NCI-H1930 (cell line): Measurements from ENCODE around the gene MGLL.

Experiments
- DNase-seq, 2 experiments: peaks; one replicate each; lab custom pipeline; 2025; lab: John Stamatoyannopoulos, UW

The MGLL gene

DNA sequence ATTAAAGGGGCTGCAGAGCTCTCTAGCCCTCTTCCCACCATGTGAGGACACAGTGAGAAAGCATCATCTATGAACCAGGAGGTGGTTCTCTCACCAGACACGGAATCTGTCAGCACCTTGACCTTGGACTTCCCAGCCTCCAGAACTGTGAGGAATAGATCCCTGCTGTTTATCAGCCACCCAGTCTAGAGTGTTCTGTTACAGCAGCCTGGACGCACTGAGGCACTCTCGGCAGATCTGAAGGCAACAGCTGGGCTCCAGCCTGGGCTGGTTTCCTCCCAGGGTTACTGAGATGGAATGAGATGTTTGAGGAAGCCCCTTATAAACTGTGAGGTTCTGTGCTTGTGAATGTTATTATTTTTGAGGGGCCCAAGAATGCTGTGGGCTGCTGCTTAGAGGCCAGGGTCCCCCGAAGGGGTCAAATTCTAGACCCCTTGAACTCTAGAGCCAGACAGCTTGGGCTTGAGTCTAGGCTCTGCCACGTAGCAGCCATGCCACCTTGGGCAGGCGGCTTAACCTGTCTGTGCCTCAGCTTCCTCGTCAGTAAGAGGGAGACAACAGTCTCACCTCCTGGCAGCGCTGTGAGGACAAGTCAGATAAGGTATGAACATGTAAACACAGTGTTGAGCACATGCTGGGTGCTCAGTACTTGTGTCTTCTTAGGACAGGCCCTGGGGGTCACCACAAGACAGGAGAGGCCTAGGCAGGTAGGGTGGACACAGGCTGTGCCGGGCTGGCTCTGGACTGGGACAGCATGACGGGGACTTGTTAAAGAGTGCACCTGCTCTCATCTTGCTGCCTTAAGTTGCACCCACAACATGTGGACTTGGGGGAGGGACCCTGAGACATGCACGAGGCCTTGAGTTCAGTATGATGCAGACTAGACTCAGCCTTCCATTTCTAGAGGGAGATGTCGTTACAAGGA lies 49.2 kb downstream of the MGLL start:
- DNase-seq: no peak

DNA sequence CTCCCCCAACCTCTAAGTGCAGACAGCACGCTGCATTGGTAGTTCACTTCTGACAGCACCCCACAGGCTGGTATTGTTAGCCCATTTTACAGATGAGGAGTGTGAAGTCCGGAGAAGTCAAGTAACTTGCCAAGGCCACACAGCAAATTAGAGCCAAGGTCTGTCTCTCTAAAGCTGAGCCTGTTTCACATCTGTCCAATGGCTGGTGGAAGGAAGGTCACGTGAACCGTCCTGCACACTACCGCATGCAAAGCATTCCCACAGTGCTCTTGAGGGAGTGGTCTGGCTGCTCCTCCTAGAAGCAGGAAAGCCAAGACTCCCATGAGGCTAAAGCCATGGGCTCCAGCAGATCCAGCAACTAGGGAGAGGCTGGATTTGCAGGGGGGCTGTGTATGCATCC lies 50.0 kb downstream of the MGLL start:
- no peak for DNase-seq

- no peak for DNase-seq
These were observed 50.6 kb downstream of the MGLL start for GRCh38 chr3:127771746-127772145.

DNA sequence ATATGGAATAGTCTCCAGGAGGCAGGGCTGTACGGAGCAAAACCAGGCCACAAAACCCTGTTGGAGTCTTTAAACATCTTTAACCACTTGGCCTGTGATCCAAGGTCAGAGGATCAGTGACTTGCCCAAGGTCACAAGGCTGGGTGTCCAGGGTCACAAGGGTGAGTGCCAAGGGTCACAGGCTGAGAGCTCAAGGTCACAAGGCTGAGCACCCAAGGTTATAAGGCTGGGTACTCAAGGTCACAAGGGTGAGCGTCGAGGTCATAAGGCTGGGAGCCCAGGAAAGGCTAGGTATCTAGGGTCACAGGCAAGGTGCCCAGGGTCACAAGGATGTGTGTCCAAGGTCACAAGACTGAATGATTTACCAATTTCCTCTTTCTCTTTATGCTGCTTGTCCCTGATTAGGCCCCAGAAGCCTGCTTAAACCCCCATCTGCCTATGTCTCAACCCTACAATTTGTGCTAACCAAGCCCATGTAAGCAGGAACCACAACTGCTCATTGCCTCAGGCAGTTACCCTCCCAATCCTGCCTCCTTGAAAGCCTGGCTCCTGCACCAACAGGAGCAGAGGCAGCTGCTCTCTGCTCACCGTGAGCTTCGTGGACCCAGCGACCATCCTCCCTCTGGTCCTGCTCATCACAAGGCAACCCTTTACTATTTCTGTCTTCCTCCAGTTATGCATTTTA lies 51.5 kb downstream of the MGLL start:
- DNase-seq: no peak

DNA sequence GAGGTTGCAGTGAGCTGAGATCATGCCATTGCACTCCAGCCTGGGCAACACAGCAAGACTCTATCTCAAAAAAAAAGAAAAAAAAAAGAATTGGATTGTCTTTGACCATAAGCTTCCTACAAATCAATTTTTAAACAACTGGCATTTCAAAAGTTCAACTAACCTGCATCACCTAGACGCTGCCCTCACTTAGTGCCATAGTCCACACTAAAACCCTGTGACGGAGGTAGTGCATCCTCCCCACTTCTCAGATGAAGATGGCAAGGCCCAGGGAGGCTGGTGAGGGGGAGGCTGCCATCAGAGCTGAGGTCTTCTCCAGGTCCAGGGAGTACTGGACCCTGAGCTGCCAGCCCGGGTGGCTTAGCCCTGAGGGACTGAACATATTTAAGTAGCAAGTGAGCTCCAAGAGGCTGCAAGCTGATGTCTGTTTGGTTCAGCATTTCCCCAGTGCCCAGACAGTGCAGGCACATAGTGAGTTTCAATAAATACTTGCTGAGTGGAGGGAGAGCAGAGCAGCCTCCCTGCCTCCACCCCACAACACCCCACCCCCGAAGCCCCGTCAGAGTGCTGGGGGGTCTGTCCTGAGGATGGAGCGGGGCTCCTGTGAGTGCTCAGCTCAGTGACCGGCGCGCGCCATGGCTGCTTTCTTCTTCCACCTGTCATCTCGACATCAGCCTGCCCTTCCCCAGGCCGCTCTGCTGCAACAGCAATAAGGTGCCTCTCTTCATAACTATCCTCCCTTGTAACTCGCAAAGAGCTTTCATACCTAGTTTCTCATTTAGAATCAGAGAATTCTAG lies 52.8 kb downstream of the MGLL start:
- DNase-seq: no peak

- DNase-seq: no peak
These were observed 53.8 kb downstream of the MGLL start for GRCh38 chr3:127768346-127769008.

GRCh38 chr3:127767126-127767525 lies 55.2 kb downstream of the MGLL start:
- DNase-seq: no peak

GRCh38 chr3:127765735-127766134 lies 56.6 kb downstream of the MGLL start:
- no peak for DNase-seq

DNA sequence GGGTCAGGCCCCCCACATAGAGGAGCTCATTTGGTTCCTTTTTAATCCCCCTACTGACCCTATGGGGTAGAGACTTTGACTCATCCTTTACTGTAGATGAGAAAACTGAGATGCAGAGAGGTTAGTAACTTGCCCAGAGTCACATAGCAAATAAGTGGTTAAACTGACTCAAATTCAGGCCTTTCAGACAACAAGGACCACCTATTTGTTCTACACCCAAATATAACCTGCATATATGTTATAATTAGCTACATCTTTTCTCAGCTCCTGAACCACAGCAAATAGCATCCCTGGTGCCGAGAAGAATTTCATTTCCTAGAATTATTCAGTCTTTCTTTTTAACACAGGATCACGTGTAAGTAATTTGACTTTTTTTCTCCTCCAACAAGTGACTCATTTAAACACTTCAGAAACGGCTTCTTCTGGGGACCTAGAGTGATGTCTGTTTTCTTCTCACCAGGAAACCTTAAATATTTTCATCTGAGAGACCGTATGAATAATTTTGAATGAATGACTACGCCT lies 57.4 kb downstream of the MGLL start:
- DNase-seq: no peak

GRCh38 chr3:127764301-127764700 lies 58.0 kb downstream of the MGLL start:
- no peak for DNase-seq

GRCh38 chr3:127763816-127764215 lies 58.5 kb downstream of the MGLL start:
- no peak for DNase-seq

DNA sequence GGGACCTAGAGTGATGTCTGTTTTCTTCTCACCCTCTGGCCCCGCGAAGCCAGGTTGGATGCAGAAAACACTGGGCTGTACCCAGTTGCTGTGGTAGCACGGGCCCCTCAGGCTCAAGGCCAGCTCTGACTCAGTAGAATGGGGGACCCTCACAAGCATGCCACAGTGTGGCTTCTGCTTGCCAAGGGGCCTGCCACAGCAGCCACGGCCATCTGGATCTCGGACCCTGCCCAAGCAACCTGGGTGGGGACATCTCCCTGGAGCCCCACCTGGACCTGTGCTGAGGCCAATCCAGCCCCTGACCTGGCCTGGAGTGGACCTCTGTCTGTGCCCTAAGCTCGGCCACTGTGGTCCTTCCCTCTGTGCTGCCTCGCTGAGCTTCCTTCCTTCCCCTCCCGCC lies 59.0 kb downstream of the MGLL start:
- no peak for DNase-seq

DNA sequence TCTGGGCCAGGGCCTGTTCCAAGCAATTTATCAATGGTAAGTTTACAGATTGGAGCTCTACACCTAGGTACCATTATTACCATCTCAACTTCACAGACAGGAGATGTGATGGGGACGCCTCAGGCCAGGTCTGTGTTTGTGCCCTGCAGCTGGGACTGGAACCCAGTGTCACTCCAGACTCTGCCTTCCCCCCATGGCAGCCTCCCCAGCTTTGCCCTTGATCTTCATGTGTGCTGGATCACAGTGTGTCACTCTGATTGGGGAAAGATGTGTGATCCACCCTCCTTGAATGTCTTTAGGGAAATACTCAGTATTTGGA lies 59.6 kb downstream of the MGLL start:
- no peak for DNase-seq

- DNase-seq: no peak
These were observed 60.1 kb downstream of the MGLL start for GRCh38 chr3:127762077-127762786.

- DNase-seq: no peak
These were observed 60.9 kb downstream of the MGLL start for GRCh38 chr3:127761441-127761801.

DNA sequence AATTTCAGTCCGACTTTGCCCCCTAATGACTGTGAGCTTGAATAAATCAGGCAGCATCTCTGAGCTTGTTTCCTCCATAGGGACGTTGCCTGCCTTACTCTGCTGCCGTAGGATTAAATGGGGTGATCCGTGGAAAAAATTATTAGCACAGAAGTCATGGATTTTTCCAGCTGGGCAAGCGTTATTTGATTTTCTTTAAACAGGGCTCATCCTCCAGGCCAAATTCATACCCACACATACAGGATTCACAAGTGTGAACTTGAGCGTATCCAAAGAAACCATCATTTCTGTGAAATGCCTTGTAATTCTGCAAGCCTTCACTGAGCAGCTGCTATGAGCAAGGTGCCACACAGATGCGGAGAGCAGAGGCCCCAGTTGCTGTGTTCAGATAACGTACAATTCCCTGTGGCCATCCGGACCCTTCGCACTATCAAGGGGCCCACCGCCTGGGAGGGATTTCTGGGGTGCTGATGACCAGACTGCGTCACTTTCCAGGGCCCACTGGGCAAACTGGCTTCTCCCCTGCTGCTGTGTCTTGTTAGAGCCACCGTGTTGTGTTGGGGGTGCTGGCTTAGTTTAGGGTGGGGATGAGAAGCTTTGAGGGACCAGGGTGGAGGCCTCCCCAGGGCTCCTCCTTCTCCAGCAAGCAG lies 61.4 kb downstream of the MGLL start:
- DNase-seq: no peak

DNA sequence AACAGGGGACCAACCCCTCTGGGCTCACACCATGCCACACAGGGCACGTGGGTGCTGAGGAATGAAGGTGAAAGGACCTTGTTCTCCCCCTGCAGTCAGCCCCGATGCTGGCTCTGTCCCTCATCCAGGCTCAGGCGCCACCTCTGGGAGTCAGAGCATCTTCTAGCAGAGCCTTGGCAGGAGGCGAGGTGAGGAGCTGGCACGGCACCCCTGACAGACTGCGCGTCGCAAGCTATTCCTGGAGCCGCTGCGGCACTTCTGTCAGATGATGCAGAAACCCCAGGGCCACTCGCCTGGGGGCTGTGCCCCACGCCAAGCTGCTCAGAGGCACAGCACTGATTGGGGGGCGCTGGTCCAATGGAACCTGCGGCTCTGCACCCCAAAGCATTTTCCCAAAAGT lies 62.0 kb downstream of the MGLL start:
- no peak for DNase-seq

GRCh38 chr3:127759826-127760225 lies 62.5 kb downstream of the MGLL start:
- no peak for DNase-seq

- no peak for DNase-seq
These were observed 64.3 kb downstream of the MGLL start for GRCh38 chr3:127758013-127758412.

GRCh38 chr3:127755305-127755681 lies 67.0 kb downstream of the MGLL start:
- no peak for DNase-seq
